Keratinocyte (primary cell): ENCODE data around the gene RABGGTB.

ENCODE experiments used
- EZH2 ChIP-seq: IDR thresholded peaks from one replicate; pipeline ENCODE4 v1.6.1; 2012; ENCODE audit warnings: inconsistent platforms, mild to moderate bottlenecking, low read length, moderate library complexity
- TF ChIP-seq, protein P1 (sequence below), 3 experiments: IDR thresholded peaks in 1 of 3; conservative IDR thresholded peaks in 1 of 3; optimal IDR thresholded peaks in 1 of 3; 2 replicates in 2 of 3; 3 replicates in 1 of 3; pipeline versions ENCODE3 to v1.5.1; 2011; ENCODE audit warnings: low read length in 3 of 3, mild to moderate bottlenecking in 3 of 3, moderate library complexity in 2 of 3, control low read depth in 1 of 3, inconsistent platforms in 1 of 3; ENCODE audit not compliant: insufficient read depth in 2 of 3; ENCODE audit errors: extremely low read depth in 1 of 3

DNA sequence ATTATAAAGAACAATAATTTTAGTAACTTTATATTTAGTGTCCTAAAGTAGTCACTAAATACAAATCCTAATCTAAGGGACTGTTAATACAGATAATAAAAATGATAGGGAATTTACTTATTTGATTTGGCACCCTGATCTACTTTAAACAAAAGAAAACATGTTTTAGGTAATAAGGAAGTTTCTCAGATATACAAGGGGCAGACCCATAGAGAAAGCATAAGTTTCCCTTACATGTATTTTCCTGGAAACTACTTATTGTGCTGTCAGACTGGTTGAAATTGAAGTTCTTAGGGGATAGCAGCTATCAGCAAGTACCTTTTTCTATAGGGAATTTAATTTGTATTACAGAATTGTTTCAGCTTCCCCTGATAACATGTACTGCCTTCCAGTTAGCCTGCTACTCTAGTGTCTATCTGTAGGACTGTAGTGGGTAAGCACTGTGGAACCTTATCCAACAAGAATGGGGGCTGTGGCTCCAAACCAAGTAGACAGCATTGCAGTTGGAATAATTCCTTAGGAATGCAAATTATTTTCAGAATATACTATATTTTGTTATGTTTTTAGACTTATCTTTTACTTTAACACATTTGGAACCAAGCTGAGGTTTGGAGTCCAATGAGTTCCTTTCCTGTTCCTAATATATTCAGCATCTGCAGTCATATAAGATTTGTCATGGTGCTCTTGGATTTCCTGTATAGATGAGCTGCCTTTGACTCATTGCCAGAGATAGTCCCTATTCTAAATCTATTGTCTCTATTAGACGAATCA is 25.3 kb downstream of the RABGGTB start:
- TF ChIP-seq, protein P1, sequence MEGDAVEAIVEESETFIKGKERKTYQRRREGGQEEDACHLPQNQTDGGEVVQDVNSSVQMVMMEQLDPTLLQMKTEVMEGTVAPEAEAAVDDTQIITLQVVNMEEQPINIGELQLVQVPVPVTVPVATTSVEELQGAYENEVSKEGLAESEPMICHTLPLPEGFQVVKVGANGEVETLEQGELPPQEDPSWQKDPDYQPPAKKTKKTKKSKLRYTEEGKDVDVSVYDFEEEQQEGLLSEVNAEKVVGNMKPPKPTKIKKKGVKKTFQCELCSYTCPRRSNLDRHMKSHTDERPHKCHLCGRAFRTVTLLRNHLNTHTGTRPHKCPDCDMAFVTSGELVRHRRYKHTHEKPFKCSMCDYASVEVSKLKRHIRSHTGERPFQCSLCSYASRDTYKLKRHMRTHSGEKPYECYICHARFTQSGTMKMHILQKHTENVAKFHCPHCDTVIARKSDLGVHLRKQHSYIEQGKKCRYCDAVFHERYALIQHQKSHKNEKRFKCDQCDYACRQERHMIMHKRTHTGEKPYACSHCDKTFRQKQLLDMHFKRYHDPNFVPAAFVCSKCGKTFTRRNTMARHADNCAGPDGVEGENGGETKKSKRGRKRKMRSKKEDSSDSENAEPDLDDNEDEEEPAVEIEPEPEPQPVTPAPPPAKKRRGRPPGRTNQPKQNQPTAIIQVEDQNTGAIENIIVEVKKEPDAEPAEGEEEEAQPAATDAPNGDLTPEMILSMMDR (optimal IDR thresholded peaks at IDR 0.05 in 1 of 3, IDR thresholded peaks at IDR 0.05 in 1 of 3, conservative IDR thresholded peaks at IDR 0.05 in 1 of 3; ENCODE audit: extremely low read depth in 1 of 3, insufficient read depth in 2 of 3, low read length in 3 of 3), result no peak
- no peak for TF ChIP-seq EZH2
